Heart left ventricle (tissue), 13 donors: ENCODE results near the gene SEC63.

Experiments used
- CTCF ChIP-seq, 12 donors: fragments of 200-600 bp; sonication (generic) in 4 of 12; IDR thresholded peaks; one replicate each; pipeline versions ENCODE4 v1.5.0 to v1.8.0; 2018 to 2022; ENCODE audit warnings: antibody characterized with exemption in 12 of 12, mild to moderate bottlenecking in 5 of 12
- POLR2A ChIP-seq, 2 donors: fragments of 450-650 bp; IDR thresholded peaks; one replicate each; pipeline ENCODE4 v1.6.1; 2017; ENCODE audit warnings: antibody characterized with exemption in 2 of 2, mild to moderate bottlenecking in 2 of 2, moderate library complexity in 2 of 2
- donor health status: ischemic (EF 13 %, LVEDD 7.1; RV severe dilation, severe dysfunction).
- donor health status: DM: no; HTN: yes; CAD: no.
- donor health status: DM: no; HTN: no; CAD: no.
- donor health status: ischemic (EF 25% LVEDD 6.9; RV normal size, moderate dysfunction).
- donor health status: ischemic (EF 25% LVEDD 5.7; RV mildly dilated, moderate dysfunction).
- donor health status: ischemic (EF 35%, LVEDD 5.7; RV mildly dilated, moderate dysfunction).
- donor health status: nonischemic (EF 11% LVEDD 7.7; RV severe dilation, severe dysfunction).
- donor health status: DM: yes; HTN: yes; CAD: no.
- donor health status: PGD.
- donor health status: ischemic (EF 29% LVEDD 5.4; RV normal size, mild dysfunction).
- donor health status: nonischemic (EF 23%, LVEDD 6.1; RV moderate dilation, normal function).

GRCh38 chr6:107973594-107973993, 15.6 kb upstream of the SEC63 start:
- TF ChIP-seq CTCF (IDR thresholded peaks at IDR 0.05), result no peak
- TF ChIP-seq POLR2A (IDR thresholded peaks at IDR 0.05), result no peak
